ENCODE measurements around the gene LYSMD2. TPM values are rescaled to one million over a fixed set of nuclear protein-coding genes. Genes with fewer than 3 reads are reported as not detected.

The LYSMD2 gene
- total and polyA plus RNA-seq, 9 of the 15 experiments (the other 6 are each of a cell fraction or from before 2014, with no cell fraction given): 4.3 to 30.3 (median 9.8) TPM

DNA sequence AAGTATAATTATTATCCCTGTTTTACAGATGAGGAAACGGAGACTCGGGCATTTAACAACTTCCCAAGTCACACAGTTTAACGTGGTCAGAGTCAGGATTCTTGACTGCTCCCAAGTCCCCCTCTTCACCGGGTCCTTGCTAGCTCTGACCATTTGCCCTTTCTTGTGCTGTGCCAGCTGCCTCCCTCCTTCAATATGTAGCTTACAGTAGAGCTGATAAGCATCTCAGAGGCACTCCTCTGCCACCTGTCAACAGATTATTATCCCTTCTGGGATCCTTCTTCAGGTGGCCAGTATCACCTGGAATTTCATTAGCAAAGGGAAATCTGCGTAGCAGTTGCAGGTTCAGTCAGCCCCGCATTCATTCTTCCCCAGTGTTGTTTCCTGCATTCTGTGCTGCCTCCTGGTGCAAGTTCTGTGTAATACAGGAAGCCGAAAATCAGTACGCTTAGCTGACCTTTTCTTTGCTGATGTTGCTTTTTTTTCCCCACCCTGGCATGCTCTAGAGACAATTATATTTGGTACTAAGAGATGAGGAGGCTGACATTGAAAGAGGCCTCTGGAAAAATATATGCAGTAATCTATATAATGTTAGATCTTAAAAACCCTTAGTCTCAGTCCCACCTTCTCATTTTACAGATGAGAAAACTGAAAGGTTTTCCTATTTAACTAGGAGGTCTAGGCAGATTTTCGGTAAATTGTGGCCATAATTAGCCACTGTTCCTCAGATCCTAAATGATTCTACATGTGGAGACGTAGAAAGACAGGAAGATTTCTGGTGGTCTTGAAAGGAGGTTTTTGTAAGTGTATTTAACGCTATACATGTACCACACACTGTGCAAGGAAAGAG lies 38.7 kb upstream of the LYSMD2 start (continued):
- TF ChIP-seq, protein P1, sequence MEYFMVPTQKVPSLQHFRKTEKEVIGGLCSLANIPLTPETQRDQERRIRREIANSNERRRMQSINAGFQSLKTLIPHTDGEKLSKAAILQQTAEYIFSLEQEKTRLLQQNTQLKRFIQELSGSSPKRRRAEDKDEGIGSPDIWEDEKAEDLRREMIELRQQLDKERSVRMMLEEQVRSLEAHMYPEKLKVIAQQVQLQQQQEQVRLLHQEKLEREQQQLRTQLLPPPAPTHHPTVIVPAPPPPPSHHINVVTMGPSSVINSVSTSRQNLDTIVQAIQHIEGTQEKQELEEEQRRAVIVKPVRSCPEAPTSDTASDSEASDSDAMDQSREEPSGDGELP (CRISPR knock-in tag; IDR thresholded peaks at IDR 0.05; ENCODE audit: borderline replicate concordance): no peak
- no peak for TF ChIP-seq PCBP2 (IDR thresholded peaks at IDR 0.05; ENCODE audit: low read depth, low read length, poor library complexity, severe bottlenecking)
- TF ChIP-seq SAFB2 (IDR thresholded peaks at IDR 0.05; ENCODE audit: borderline replicate concordance, low read depth, low read length, severe bottlenecking): no peak
- TF ChIP-seq HINFP (tag; conservative IDR thresholded peaks at IDR 0.05; ENCODE audit: low read depth): no peak
- TF ChIP-seq POLR2AphosphoS5 (IDR thresholded peaks at IDR 0.05; ENCODE audit: control insufficient read depth, insufficient read depth, low read depth, low read length): no peak
- TF ChIP-seq ZNF184 (CRISPR knock-in tag; IDR thresholded peaks at IDR 0.05): no peak
- TF ChIP-seq, protein P2, sequence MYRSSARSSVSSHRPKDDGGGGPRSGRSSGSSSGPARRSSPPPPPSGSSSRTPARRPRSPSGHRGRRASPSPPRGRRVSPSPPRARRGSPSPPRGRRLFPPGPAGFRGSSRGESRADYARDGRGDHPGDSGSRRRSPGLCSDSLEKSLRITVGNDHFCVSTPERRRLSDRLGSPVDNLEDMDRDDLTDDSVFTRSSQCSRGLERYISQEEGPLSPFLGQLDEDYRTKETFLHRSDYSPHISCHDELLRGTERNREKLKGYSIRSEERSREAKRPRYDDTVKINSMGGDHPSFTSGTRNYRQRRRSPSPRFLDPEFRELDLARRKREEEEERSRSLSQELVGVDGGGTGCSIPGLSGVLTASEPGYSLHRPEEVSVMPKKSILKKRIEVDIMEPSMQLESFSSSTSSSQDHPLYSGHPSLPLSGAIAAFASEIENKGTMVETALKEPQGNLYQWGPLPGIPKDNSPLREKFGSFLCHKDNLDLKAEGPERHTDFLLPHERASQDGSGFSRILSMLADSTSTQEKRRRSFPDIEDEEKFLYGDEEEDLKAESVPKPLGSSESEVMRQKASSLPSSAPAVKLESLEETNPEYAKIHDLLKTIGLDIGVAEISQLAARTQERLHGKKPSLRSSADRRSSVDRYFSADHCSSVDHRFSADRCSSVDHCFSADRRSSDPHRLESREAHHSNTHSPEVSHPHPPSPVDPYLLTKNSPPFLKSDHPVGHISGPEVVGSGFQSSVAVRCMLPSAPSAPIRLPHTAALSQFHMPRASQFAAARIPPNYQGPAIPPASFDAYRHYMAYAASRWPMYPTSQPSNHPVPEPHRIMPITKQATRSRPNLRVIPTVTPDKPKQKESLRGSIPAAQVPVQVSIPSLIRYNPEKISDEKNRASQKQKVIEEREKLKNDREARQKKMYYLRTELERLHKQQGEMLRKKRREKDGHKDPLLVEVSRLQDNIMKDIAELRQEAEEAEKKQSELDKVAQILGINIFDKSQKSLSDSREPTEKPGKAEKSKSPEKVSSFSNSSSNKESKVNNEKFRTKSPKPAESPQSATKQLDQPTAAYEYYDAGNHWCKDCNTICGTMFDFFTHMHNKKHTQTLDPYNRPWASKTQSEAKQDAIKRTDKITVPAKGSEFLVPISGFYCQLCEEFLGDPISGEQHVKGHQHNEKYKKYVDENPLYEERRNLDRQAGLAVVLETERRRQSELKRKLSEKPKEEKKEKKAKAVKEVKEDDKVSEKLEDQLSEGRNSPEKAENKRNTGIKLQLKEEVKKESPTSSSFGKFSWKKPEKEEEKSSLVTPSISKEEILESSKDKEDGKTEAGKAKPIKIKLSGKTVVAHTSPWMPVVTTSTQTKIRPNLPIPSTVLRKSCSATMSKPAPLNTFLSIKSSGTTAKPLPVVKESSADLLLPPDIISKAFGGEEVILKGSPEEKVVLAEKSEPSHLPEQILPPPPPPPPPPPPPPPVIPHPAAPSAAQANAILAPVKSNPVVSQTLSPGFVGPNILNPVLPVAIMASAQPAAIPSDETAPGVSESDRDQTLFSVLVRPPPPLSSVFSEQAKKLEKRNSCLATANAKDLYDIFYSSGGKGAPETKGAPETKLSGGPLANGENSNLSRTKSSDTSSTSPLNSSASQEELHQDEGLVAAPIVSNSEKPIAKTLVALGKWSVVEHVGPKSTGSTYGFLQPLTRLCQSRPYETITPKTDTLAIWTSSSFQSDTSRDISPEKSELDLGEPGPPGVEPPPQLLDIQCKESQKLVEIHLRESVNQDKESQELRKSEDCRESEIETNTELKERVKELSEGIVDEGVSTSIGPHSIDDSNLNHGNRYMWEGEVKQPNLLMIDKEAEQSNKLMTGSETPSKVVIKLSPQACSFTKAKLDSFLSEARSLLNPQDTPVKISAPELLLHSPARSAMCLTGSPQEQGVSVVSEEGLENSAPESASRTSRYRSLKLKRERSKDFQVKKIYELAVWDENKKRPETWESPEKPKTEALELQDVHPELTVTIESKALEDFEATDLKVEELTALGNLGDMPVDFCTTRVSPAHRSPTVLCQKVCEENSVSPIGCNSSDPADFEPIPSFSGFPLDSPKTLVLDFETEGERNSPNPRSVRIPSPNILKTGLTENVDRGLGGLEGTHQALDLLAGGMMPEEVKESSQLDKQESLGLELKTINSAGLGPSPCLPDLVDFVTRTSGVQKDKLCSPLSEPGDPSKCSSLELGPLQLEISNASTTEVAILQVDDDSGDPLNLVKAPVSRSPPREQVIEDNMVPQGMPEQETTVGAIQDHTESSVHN (IDR thresholded peaks at IDR 0.05; ENCODE audit: borderline replicate concordance in 1 of 2, low read depth in 1 of 2): no peak
- TF ChIP-seq YY1 (IDR thresholded peaks at IDR 0.05; ENCODE audit: borderline replicate concordance in 1 of 3, control insufficient read depth in 1 of 3, extremely low read depth in 1 of 3, insufficient read depth in 3 of 3, insufficient read length in 1 of 3, insufficient replicate concordance in 2 of 3, low read depth in 1 of 3, low read length in 2 of 3): no peak
- TF ChIP-seq, protein P3, sequence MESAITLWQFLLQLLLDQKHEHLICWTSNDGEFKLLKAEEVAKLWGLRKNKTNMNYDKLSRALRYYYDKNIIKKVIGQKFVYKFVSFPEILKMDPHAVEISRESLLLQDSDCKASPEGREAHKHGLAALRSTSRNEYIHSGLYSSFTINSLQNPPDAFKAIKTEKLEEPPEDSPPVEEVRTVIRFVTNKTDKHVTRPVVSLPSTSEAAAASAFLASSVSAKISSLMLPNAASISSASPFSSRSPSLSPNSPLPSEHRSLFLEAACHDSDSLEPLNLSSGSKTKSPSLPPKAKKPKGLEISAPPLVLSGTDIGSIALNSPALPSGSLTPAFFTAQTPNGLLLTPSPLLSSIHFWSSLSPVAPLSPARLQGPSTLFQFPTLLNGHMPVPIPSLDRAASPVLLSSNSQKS (CRISPR knock-in tag; IDR thresholded peaks at IDR 0.05): no peak
- TF ChIP-seq HEY1 (CRISPR knock-in tag; IDR thresholded peaks at IDR 0.05; ENCODE audit: borderline replicate concordance): no peak
- no peak for TF ChIP-seq ASH1L (IDR thresholded peaks at IDR 0.05; ENCODE audit: borderline replicate concordance, low read depth, partially characterized antibody)
- TF ChIP-seq XRCC5 (IDR thresholded peaks at IDR 0.05; ENCODE audit: low read depth, low read length): 0 out of 2 replicates have a peak, but pooled peaks have one; percentile 34

Measured in K562 (cell line).